ENCODE data around the gene PTPRF. TPM values are rescaled to one million over a fixed set of nuclear protein-coding genes. Genes with fewer than 3 reads are reported as not detected.

The PTPRF gene
- total RNA-seq, 2 donors from 2014 or later = 182 to 292 TPM

DNA sequence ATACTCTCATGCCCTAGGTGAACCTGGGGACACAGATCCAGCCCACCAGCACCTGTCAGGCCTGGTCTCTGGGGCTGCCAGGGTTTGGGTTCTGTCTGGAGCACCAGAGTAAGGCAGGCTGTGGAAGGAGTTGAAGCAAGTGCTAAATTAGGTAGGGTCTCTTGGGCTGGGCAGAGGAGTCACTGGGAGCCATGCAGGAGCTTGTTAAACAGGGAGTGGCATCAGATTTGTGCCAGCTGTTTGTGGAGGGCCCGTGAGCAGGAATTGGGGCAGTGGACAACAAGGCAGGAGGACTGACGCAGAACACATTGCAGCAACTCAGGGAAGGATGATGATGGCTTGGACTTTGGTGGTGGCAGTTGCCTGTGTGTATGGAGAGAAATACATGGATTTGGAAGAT is 56.3 kb downstream of the PTPRF start:
- no peaks in the 10 kb centered on the region for H3K9me3 ChIP-seq
- H3K36me3 ChIP-seq = no peaks in the 10 kb centered on the region
- H3K4me1 ChIP-seq (replicated peaks) = no peaks in the 10 kb centered on the region
- H3K27ac ChIP-seq = peak overlapping the region in 1 of 2 donors; percentile 8
- H3K27me3 ChIP-seq (replicated peaks; ENCODE audit: insufficient read depth) = no peaks in the 10 kb centered on the region
- DNase-seq (ENCODE audit: low spot score) = no peak
- TF ChIP-seq, protein P1, sequence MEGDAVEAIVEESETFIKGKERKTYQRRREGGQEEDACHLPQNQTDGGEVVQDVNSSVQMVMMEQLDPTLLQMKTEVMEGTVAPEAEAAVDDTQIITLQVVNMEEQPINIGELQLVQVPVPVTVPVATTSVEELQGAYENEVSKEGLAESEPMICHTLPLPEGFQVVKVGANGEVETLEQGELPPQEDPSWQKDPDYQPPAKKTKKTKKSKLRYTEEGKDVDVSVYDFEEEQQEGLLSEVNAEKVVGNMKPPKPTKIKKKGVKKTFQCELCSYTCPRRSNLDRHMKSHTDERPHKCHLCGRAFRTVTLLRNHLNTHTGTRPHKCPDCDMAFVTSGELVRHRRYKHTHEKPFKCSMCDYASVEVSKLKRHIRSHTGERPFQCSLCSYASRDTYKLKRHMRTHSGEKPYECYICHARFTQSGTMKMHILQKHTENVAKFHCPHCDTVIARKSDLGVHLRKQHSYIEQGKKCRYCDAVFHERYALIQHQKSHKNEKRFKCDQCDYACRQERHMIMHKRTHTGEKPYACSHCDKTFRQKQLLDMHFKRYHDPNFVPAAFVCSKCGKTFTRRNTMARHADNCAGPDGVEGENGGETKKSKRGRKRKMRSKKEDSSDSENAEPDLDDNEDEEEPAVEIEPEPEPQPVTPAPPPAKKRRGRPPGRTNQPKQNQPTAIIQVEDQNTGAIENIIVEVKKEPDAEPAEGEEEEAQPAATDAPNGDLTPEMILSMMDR (IDR thresholded peaks at IDR 0.05) = no peak
- TF ChIP-seq POLR2A (IDR thresholded peaks at IDR 0.05) (no peak), POLR2AphosphoS5 (IDR thresholded peaks at IDR 0.05) (no peak)
- WGBS = 49% methylated on average over 2 of the region's 2 CpGs
- H3K4me3 ChIP-seq = no peak overlapping the region
- intact Hi-C loops (cut with DNase I) = no loop called here

DNA sequence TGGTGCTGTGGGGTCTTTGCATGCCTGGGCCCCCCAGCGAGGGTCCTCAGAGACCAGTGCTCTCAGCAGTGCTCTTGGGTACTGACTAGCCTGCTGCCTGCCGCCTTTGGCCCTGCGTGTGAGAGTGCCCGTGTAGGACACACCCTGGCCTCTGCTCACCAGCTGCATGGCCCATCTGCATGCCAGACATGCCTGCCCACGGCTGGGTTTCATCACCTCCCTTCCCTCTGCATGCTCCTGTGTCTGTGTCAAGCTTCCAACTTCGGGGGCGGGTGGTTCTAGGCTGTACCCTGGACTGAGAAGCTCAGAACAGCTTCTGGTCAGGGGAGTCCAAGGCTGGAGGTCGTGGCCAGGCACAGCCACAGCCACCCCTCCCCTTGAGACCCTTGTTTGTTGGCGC is 56.9 kb downstream of the PTPRF start:
- no peaks in the 10 kb centered on the region for H3K27me3 ChIP-seq (replicated peaks; ENCODE audit: insufficient read depth)
- H3K36me3 ChIP-seq = no peaks in the 10 kb centered on the region
- WGBS = 81% methylated on average over 9 of the region's 9 CpGs
- no peak for DNase-seq (ENCODE audit: low spot score)
- H3K27ac ChIP-seq = no peak overlapping the region
- TF ChIP-seq POLR2AphosphoS5 (IDR thresholded peaks at IDR 0.05) (no peak), POLR2A (IDR thresholded peaks at IDR 0.05) (no peak)
- TF ChIP-seq, protein P1 (IDR thresholded peaks at IDR 0.05) = no peak
- H3K4me1 ChIP-seq (replicated peaks) = no peaks in the 10 kb centered on the region
- H3K9me3 ChIP-seq = no peaks in the 10 kb centered on the region
- intact Hi-C loops (cut with DNase I) = no loop called here
- no peak overlapping the region for H3K4me3 ChIP-seq

DNA sequence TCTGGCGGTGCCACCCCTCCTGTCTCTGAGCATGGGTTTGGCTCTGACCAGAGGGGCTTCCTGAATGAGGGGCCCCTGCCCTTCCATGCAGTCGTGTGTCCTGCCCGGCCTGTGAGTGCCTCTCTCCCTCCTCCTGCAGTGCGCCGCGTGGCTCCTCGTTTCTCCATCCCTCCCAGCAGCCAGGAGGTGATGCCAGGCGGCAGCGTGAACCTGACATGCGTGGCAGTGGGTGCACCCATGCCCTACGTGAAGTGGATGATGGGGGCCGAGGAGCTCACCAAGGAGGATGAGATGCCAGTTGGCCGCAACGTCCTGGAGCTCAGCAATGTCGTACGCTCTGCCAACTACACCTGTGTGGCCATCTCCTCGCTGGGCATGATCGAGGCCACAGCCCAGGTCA is 57.9 kb downstream of the PTPRF start:
- H3K36me3 ChIP-seq = no peaks in the 10 kb centered on the region

DNA sequence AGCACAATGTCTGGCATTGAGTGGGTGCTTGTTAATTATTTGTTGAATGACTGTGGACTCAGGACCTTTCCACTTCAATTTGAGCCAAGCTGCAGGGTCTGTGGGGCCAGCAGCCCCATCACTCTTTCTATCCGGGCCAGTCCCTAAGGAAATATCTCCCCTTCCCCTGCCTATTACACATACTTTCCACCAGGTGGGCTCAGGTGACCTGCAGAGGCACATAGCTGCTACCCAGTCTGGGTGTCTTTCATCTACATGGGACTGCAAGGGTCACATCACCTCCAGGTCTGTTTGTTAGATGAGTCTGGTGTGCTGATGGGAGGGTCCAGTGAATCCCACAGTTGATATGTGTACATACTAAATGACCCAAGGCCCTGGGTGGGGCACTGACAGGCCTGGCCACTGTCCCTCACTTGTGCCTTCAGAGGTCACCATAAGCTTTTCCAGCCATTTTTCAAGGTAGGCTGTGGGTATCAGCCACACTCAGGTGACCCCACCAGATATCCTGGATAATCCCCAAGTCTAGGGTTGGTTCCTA is 59.8 kb downstream of the PTPRF start:
- Histone ChIP-seq H3K27me3 (replicated peaks; ENCODE audit: insufficient read depth) (no peaks in the 10 kb centered on the region), H3K4me3 (no peak overlapping the region), H3K4me1 (replicated peaks) (no peaks in the 10 kb centered on the region), H3K27ac (no peak overlapping the region), H3K36me3 (no peaks in the 10 kb centered on the region), H3K9me3 (no peaks in the 10 kb centered on the region)
- intact Hi-C loops (cut with DNase I) = no loop called here
- WGBS = 28% methylated on average over 1 of the region's 1 CpG
- TF ChIP-seq, protein P1 (IDR thresholded peaks at IDR 0.05) = peak in 1 of 4 experiments; percentile 14
- TF ChIP-seq POLR2A (IDR thresholded peaks at IDR 0.05) = no peak
- TF ChIP-seq POLR2AphosphoS5 (IDR thresholded peaks at IDR 0.05) = no peak
- no peak for DNase-seq (ENCODE audit: low spot score)

More for the DNA sequence above, 57.9 kb downstream of the PTPRF start:
- H3K9me3 ChIP-seq = no peaks in the 10 kb centered on the region
- intact Hi-C loops (cut with DNase I) = no loop called here
- TF ChIP-seq, protein P1 (IDR thresholded peaks at IDR 0.05) = no peak
- no peak for TF ChIP-seq POLR2A (IDR thresholded peaks at IDR 0.05)
- H3K4me1 ChIP-seq (replicated peaks) = no peaks in the 10 kb centered on the region
- no peak overlapping the region for H3K27ac ChIP-seq
- H3K4me3 ChIP-seq = no peak overlapping the region
- H3K27me3 ChIP-seq (replicated peaks; ENCODE audit: insufficient read depth) = no peaks in the 10 kb centered on the region
- DNase-seq (ENCODE audit: low spot score) = no peak
- 91% methylated on average over 18 of the region's 18 CpGs for WGBS

DNA sequence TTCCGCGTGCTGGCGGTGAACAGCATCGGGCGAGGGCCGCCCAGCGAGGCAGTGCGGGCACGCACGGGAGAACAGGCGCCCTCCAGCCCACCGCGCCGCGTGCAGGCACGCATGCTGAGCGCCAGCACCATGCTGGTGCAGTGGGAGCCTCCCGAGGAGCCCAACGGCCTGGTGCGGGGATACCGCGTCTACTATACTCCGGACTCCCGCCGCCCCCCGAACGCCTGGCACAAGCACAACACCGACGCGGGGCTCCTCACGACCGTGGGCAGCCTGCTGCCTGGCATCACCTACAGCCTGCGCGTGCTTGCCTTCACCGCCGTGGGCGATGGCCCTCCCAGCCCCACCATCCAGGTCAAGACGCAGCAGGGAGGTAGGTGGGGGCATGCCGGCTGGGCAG is 60.5 kb downstream of the PTPRF start:
- TF ChIP-seq POLR2A (IDR thresholded peaks at IDR 0.05) (no peak), POLR2AphosphoS5 (IDR thresholded peaks at IDR 0.05) (no peak)
- TF ChIP-seq, protein P1 (IDR thresholded peaks at IDR 0.05) = no peak
- H3K36me3 ChIP-seq = no peaks in the 10 kb centered on the region

More for the DNA sequence above, 60.5 kb downstream of the PTPRF start:
- Histone ChIP-seq H3K27me3 (replicated peaks; ENCODE audit: insufficient read depth) (no peaks in the 10 kb centered on the region), H3K4me1 (replicated peaks) (no peaks in the 10 kb centered on the region), H3K4me3 (no peak overlapping the region), H3K9me3 (no peaks in the 10 kb centered on the region), H3K27ac (no peak overlapping the region)
- intact Hi-C loops (cut with DNase I) = no loop called here
- no peak for DNase-seq (ENCODE audit: low spot score)
- 94% methylated on average over 39 of the region's 39 CpGs for WGBS
